HEK293T (cell line): ENCODE results near the gene PDGFRB.

ENCODE experiments used
- CTCF ChIA-PET: fragments of 350-600 bp; formaldehyde crosslinking; extraction: SDS; loops from one replicate; lab custom pipeline; 2021; ENCODE audit warnings: antibody characterized with exemption, inconsistent platforms; lab: Yijun Ruan, JAX
- POLR2A ChIA-PET: fragments of 350-600 bp; formaldehyde crosslinking; extraction: SDS; loops from one replicate; lab custom pipeline; 2020; ENCODE audit warnings: antibody characterized with exemption, inconsistent platforms; lab: Yijun Ruan, JAX
- DNase-seq: peaks from one replicate; pipeline ENCODE4 v3.0.0; 2012; ENCODE audit warnings: mixed read lengths; ENCODE audit errors: extremely low spot score
- ARNT ChIP-seq: fragments of 450-650 bp; IDR thresholded peaks from 2 replicates; pipeline ENCODE4 v1.6.1; 2017; ENCODE audit warnings: mild to moderate bottlenecking
- BHLHE40 ChIP-seq: fragments of 450-650 bp; IDR thresholded peaks from 2 replicates; pipeline ENCODE4 v1.6.1; 2016; ENCODE audit warnings: mild to moderate bottlenecking, moderate library complexity, borderline replicate concordance
- CTBP1 ChIP-seq: fragments of 450-650 bp; IDR thresholded peaks from 2 replicates; pipeline ENCODE4 v1.6.1; 2016; ENCODE audit warnings: borderline replicate concordance
- ELF4 ChIP-seq: fragments of 450-650 bp; IDR thresholded peaks from 2 replicates; pipeline ENCODE4 v1.6.1; 2017; ENCODE audit warnings: antibody characterized with exemption
- FOXA1 ChIP-seq: fragments of 450-650 bp; IDR thresholded peaks from 2 replicates; pipeline ENCODE4 v1.6.1; 2016; ENCODE audit warnings: mild to moderate bottlenecking
- FOXK2 ChIP-seq: fragments of 450-650 bp; IDR thresholded peaks from 2 replicates; pipeline ENCODE4 v1.6.1; 2016; ENCODE audit warnings: mild to moderate bottlenecking
- FOXM1 ChIP-seq: fragments of 450-650 bp; IDR thresholded peaks from 2 replicates; pipeline ENCODE4 v1.6.1; 2017; ENCODE audit warnings: mild to moderate bottlenecking, borderline replicate concordance
- HDGF ChIP-seq: fragments of 450-650 bp; IDR thresholded peaks from 2 replicates; pipeline ENCODE4 v1.6.1; 2017; ENCODE audit warnings: antibody characterized with exemption, borderline replicate concordance
- L3MBTL2 ChIP-seq: fragments of 450-650 bp; conservative IDR thresholded peaks from 2 replicates; pipeline ENCODE4 v1.6.1; 2016; ENCODE audit warnings: mild to moderate bottlenecking
- LEF1 ChIP-seq: fragments of 450-650 bp; IDR thresholded peaks from 2 replicates; pipeline ENCODE4 v1.6.1; 2017; ENCODE audit warnings: mild to moderate bottlenecking, borderline replicate concordance
- NFRKB ChIP-seq: fragments of 450-650 bp; IDR thresholded peaks from 2 replicates; pipeline ENCODE4 v1.6.1; 2016; ENCODE audit warnings: mild to moderate bottlenecking, moderate library complexity
- PKNOX1 ChIP-seq: fragments of 450-650 bp; IDR thresholded peaks from 2 replicates; pipeline ENCODE4 v1.6.1; 2016
- SP1 ChIP-seq: fragments of 450-650 bp; IDR thresholded peaks from 2 replicates; pipeline ENCODE4 v1.6.1; 2017
- SUZ12 ChIP-seq: fragments of 450-650 bp; IDR thresholded peaks from 2 replicates; pipeline ENCODE4 v1.6.1; 2016; ENCODE audit warnings: mild to moderate bottlenecking
- TARDBP ChIP-seq: fragments of 450-650 bp; IDR thresholded peaks from 2 replicates; pipeline ENCODE4 v1.6.1; 2016
- ZNF384 ChIP-seq: fragments of 450-650 bp; IDR thresholded peaks from 2 replicates; pipeline ENCODE4 v1.6.1; 2016

Gene PDGFRB

GRCh38 chr5:150173161-150173560, 17.5 kb upstream of the PDGFRB start:
- TF ChIP-seq HDGF (no peak), SUZ12 (no peak), SP1 (no peak), ELF4 (no peak), ZNF384 (no peak), FOXK2 (no peak), FOXM1 (no peak), L3MBTL2 (no peak), FOXA1 (no peak), ARNT (no peak), LEF1 (no peak)
- CTCF ChIA-PET: interaction anchor here (0.7 to 1.8 kb wide), 2 partner anchors 11 to 260 kb away, joined by 3 to 13 read pairs; no protein-coding TSS in a partner anchor
- DNase-seq: no peak
- POLR2A ChIA-PET: interaction anchor here (1.6 kb wide), 1 partner anchor 11 kb away, joined by 5 read pairs; no protein-coding TSS in a partner anchor

- no peak for DNase-seq
- ChIA-PET CTCF (interaction anchor here (0.5 to 3.2 kb wide), 3 partner anchors 10 to 261 kb away, joined by 3 to 12 read pairs (median 5); no protein-coding TSS in a partner anchor), POLR2A (interaction anchor here (1.6 kb wide), 1 partner anchor 10 kb away, joined by 5 read pairs; no protein-coding TSS in a partner anchor)
- no peak for TF ChIP-seq SUZ12
- TF ChIP-seq PKNOX1: no peak
- no peak for TF ChIP-seq SP1
- TF ChIP-seq FOXA1: no peak
- TF ChIP-seq ARNT: no peak
- no peak for TF ChIP-seq FOXM1
- TF ChIP-seq TARDBP: no peak
- TF ChIP-seq ZNF384: no peak
- TF ChIP-seq BHLHE40: no peak
These were observed 16.9 kb upstream of the PDGFRB start for GRCh38 chr5:150172556-150172955.

GRCh38 chr5:150172145-150172544, 16.5 kb upstream of the PDGFRB start:
- CTCF ChIA-PET: interaction anchor here (0.5 to 3.2 kb wide), 2 partner anchors 10 to 142 kb away, joined by 5 to 12 read pairs; no protein-coding TSS in a partner anchor
- DNase-seq: no peak
- POLR2A ChIA-PET: interaction anchor here (1.0 to 1.6 kb wide), 3 partner anchors 10 to 278 kb away, joined by 3 to 5 read pairs (median 3); partner anchors contain the start of gene RPS14
- TF ChIP-seq ZNF384 (no peak), BHLHE40 (no peak), FOXM1 (no peak), PKNOX1 (no peak), ELF4 (no peak), SP1 (no peak)

- no peak for DNase-seq
- CTCF ChIA-PET: interaction anchor here (0.8 kb wide), 1 partner anchor 7 kb away, joined by 3 read pairs; no protein-coding TSS in a partner anchor
- POLR2A ChIA-PET: no interaction called here
- TF ChIP-seq FOXK2 (no peak), BHLHE40 (no peak), CTBP1 (no peak)
These were observed 13.2 kb upstream of the PDGFRB start for GRCh38 chr5:150168864-150169263.

- no peak for DNase-seq
- POLR2A ChIA-PET: no interaction called here
- TF ChIP-seq TARDBP (no peak), FOXM1 (no peak), HDGF (no peak), SP1 (no peak), SUZ12 (no peak), L3MBTL2 (no peak), NFRKB (no peak), ARNT (no peak), FOXK2 (no peak), BHLHE40 (no peak), ELF4 (no peak), CTBP1 (no peak), FOXA1 (no peak), LEF1 (no peak), ZNF384 (no peak)
- CTCF ChIA-PET: interaction anchor here (0.8 kb wide), 1 partner anchor 8 kb away, joined by 3 read pairs; no protein-coding TSS in a partner anchor
These were observed 12.3 kb upstream of the PDGFRB start for GRCh38 chr5:150167908-150168307.

- CTCF ChIA-PET: no interaction called here
- TF ChIP-seq LEF1 (no peak), PKNOX1 (no peak), CTBP1 (no peak)
- DNase-seq: no peak
- POLR2A ChIA-PET: no interaction called here
These were observed 11.8 kb upstream of the PDGFRB start for GRCh38 chr5:150167512-150167850.
